Measurements from ENCODE around the gene NUDT3. TPM values are rescaled to one million over a fixed set of nuclear protein-coding genes. Genes with fewer than 3 reads are reported as not detected.

NUDT3 gene
- total and polyA plus RNA-seq, 9 of the 15 experiments (the other 6 are each of a cell fraction or from before 2014, with no cell fraction given): 5.4 to 81.2 (median 56.4) TPM

DNA sequence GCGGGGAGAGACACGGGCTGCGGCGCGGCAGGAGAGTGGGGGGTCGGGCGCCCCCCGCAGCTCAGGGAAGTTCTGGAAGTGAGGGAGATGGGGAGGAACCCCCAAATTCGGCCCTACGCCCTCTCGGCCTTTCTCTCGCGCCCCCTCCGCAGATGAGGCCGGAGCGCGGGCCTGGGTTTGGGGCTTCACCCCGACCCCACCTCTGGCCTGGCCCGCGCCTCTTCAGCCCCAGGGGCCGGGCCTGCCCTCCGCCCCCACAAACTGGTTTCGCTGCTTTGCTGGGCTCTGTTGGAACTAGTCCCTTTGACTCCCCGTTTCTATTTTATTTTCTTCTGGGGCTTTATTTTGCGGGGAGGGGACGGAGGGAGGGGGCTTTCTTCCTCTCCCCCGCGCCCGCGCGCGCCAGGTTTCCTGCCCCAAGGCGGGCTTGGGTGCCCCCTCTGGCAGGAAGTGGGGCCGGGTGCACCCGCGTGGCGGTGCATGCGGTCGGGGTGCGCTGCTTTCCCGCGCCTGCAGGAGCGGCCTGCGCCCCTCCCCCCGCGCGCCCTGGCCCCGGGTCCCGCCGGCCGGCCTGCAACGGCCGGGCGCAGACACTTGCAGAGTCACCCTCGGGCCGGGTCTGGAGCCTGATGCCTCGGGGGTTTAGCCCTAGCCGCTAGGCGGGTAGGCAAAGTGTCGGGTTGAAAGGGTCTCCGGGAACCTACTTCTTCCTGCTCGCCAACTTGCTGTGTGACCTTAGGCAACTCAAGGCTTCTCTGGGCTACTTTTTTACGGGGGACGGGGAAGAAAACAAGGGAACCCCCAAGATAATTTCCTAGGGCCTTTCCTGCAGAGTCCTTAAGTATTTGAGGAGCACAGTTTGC is 154.5 kb downstream of the NUDT3 start (continued):
- no peak for TF ChIP-seq ZNF318 (IDR thresholded peaks at IDR 0.05; ENCODE audit: borderline replicate concordance in 1 of 2, low read depth in 1 of 2)
- no peak for TF ChIP-seq ZNF41 (CRISPR knock-in tag; conservative IDR thresholded peaks at IDR 0.05)
- TF ChIP-seq TRIM28 (IDR thresholded peaks at IDR 0.05): no peak
- TF ChIP-seq NFATC3 (IDR thresholded peaks at IDR 0.05): no peak
- peak; percentile 88 for TF ChIP-seq TFAP4 (CRISPR knock-in tag; IDR thresholded peaks at IDR 0.05; ENCODE audit: borderline replicate concordance)
- TF ChIP-seq NFIC (IDR thresholded peaks at IDR 0.05): peak; percentile 36; the same call in 1 of the 2 replicates
- peak; percentile 99 for TF ChIP-seq ZNF511 (CRISPR knock-in tag; IDR thresholded peaks at IDR 0.05)
- TF ChIP-seq ZNF324 (CRISPR knock-in tag; IDR thresholded peaks at IDR 0.05): no peak
- peak; percentile 95 for TF ChIP-seq RBM22 (IDR thresholded peaks at IDR 0.05; ENCODE audit: low read depth, low read length, poor library complexity, severe bottlenecking)
- peak; percentile 46 for TF ChIP-seq NFE2 (IDR thresholded peaks at IDR 0.05; ENCODE audit: low read depth)
- TF ChIP-seq PURB (CRISPR knock-in tag; IDR thresholded peaks at IDR 0.05; ENCODE audit: low read depth): no peak
- no peak for TF ChIP-seq ZNF707 (CRISPR knock-in tag; conservative IDR thresholded peaks at IDR 0.05)
- TF ChIP-seq, protein P1, sequence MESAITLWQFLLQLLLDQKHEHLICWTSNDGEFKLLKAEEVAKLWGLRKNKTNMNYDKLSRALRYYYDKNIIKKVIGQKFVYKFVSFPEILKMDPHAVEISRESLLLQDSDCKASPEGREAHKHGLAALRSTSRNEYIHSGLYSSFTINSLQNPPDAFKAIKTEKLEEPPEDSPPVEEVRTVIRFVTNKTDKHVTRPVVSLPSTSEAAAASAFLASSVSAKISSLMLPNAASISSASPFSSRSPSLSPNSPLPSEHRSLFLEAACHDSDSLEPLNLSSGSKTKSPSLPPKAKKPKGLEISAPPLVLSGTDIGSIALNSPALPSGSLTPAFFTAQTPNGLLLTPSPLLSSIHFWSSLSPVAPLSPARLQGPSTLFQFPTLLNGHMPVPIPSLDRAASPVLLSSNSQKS (CRISPR knock-in tag; IDR thresholded peaks at IDR 0.05): no peak
- no peak; the same call in 1 of the 2 replicates for TF ChIP-seq ZNF76 (CRISPR knock-in tag; IDR thresholded peaks at IDR 0.05; ENCODE audit: borderline replicate concordance)
